K562 treated with DMSO at 1 percent for 48 hours (cell line): ENCODE results near the gene GADD45A. TPM values are rescaled to one million over a fixed set of nuclear protein-coding genes. Genes with fewer than 3 reads are reported as not detected.

ENCODE experiments used
- total RNA-seq: library from RNA; unstranded; fragments of 300-600 nt; gene quantifications from 2 replicates; pipeline ENCODE4 v1.2.3, GENCODE V29; 2022; ENCODE audit warnings: low replicate concordance; ENCODE audit errors: extremely low read depth

The GADD45A gene, protein sequence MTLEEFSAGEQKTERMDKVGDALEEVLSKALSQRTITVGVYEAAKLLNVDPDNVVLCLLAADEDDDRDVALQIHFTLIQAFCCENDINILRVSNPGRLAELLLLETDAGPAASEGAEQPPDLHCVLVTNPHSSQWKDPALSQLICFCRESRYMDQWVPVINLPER
- total RNA-seq: 289 TPM in 1 of 2 replicates, not detected in the other

DNA sequence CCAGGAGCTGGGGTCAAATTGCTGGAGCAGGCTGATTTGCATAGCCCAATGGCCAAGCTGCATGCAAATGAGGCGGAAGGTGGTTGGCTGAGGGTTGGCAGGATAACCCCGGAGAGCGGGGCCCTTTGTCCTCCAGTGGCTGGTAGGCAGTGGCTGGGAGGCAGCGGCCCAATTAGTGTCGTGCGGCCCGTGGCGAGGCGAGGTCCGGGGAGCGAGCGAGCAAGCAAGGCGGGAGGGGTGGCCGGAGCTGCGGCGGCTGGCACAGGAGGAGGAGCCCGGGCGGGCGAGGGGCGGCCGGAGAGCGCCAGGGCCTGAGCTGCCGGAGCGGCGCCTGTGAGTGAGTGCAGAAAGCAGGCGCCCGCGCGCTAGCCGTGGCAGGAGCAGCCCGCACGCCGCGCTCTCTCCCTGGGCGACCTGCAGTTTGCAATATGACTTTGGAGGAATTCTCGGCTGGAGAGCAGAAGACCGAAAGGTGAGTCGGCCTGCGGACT, at the start of gene GADD45A:
TSS of gene GADD45A (plus strand) at position 135 of the 491 bp plus-strand sequence. CDS start at position 429, 294 bp downstream.

Other genes starting within 250 kb of the GADD45A start
- gene GNG12, start 148.3 kb downstream of the GADD45A start, total RNA-seq: not detected in 2 replicates